HG03103 (cell line): ENCODE measurements around the gene RECK.
"Not testable (repeated sequence)": the region's sequence is repeated elsewhere in the genome, so short reads cannot be mapped to it uniquely, and the experiment has no call there.

Experiments
- ATAC-seq: cut with Tn5 transposase; IDR thresholded peaks from one replicate; pipeline ENCODE4 v1.9.1; 2021; ENCODE audit warnings: low read depth; ENCODE audit not compliant: unreplicated experiment

The RECK gene, protein sequence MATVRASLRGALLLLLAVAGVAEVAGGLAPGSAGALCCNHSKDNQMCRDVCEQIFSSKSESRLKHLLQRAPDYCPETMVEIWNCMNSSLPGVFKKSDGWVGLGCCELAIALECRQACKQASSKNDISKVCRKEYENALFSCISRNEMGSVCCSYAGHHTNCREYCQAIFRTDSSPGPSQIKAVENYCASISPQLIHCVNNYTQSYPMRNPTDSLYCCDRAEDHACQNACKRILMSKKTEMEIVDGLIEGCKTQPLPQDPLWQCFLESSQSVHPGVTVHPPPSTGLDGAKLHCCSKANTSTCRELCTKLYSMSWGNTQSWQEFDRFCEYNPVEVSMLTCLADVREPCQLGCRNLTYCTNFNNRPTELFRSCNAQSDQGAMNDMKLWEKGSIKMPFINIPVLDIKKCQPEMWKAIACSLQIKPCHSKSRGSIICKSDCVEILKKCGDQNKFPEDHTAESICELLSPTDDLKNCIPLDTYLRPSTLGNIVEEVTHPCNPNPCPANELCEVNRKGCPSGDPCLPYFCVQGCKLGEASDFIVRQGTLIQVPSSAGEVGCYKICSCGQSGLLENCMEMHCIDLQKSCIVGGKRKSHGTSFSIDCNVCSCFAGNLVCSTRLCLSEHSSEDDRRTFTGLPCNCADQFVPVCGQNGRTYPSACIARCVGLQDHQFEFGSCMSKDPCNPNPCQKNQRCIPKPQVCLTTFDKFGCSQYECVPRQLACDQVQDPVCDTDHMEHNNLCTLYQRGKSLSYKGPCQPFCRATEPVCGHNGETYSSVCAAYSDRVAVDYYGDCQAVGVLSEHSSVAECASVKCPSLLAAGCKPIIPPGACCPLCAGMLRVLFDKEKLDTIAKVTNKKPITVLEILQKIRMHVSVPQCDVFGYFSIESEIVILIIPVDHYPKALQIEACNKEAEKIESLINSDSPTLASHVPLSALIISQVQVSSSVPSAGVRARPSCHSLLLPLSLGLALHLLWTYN

DNA sequence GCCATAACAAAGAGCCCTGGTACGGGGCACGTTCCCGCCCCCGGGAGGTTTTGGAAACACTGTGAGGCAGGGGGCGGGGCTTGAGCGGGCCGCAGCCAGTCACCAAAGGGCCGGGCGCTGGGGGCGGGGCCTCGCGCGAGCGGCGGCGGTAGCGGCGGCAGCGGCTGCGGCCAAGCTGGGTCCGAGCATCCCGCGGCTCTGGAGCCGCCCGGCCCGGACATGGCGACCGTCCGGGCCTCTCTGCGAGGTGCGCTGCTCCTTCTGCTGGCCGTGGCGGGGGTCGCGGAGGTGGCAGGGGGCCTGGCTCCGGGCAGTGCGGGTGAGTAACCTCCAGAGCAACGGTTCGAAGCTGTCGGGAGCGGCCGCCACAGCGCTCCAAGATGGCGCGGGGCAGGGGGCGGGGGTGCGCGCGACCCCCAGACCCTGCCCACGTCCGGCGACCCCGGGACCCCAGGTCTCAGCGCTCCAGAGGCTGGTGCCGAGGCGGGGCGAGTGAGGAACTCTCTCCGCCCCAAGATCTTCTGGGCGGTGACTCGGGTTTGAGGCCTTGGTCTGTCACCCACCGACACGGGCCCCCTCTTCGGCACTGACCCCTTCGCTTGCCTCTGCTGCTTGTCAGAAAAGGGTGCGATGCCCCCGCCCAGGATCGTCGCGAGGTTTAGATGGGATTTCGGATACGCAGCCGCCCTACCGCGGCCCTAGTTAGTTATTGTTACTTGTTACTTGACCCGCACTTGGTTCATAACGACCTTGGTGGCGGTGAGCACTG lies at the start of gene RECK:
RECK (plus strand) TSS at position 134 of the 769 bp plus-strand sequence; CDS start at position 220, 86 bp downstream.
- ATAC-seq = peak; percentile 80

DNA sequence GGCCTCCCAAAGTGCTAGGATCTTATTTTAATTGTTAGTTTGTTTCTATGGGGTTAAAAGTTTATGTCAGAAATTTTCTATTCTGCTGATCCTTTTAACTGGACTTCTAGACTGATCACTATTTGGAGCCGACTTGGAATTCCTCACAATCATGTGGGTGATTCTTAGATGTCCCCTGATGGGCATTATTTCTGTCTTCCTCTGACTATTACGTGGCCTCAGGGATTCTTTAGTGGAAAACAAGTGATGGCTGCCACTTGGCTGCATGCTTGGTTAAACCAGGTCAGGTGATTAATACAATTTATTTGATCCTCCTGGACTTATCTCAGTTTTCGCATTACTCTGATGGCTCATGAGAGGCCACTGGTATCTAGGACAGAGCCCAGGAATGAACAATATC lies 46.6 kb upstream of the RECK start:
- ATAC-seq = no peak

DNA sequence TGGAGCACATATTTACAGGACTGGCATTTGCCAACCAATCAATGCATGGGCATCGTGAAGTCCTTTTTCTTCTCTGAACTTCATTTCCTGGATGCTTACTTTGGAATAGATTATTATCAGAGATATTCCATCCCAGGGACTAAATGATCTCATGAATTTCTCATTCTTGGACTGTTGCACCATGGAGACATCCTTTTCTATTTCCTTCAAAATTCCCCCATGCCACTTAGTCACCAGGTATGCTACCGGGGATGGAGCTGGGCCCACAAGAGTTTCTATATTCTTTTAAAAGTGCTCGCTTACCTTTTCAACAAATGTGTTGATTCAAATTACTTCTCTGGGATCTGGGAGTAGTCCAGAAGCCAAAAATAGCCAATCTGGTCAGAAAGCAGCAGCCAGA lies 43.6 kb upstream of the RECK start:
- ATAC-seq = not testable (repeated sequence)

DNA sequence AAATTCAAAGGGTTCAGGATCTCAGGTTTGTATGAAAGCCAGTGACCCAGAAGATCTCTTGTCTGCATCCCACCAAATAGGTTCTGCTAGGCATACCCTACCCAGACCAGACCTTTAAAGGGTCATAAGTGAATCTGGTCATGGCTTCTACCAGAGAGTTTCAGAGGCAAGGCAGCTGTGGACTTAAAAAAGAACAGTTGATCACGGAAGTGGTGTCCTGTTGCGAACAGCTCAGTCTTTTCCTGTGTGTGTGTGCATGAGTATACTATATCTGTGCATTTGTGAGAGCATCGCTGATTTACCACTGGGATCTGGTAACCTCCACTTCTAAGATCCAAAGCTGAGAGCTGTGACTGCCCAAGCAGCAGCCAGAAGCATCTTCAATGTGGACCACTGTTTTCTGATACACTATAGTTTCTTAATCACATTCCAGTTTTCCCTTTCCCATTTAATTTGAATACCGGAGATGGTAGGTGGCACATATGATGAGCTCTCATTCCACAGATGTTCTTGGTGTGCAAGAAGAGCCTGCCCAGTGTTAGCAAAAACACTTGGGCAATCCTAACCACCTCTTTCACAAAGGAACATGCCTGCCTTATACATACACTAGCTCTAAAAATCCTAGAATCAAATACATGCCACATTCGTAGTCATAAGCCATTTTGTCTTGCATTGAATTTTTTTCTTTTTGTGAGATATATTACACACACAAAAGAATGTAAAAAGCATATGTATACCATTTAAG lies 42.6 kb upstream of the RECK start:
- ATAC-seq = no peak

DNA sequence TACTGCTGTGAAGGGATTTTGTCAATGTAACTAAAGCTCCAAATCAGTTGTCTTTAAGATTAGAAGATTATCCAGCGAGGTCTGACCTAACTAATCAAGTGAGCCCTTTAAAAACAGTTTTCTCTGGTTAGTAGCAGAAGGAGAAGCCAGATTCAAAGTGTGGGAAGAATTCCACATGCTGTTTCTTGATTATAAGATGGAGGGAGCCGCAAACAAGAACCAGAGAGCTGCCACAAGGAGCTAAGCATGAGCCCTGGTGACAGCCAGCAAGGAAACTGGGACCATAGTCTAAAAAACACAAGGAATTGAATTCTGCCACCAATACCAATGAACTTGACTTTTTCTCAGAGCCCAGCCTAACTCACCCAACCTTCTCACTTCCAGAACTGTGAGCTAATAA lies 41.8 kb upstream of the RECK start:
- no peak for ATAC-seq

DNA sequence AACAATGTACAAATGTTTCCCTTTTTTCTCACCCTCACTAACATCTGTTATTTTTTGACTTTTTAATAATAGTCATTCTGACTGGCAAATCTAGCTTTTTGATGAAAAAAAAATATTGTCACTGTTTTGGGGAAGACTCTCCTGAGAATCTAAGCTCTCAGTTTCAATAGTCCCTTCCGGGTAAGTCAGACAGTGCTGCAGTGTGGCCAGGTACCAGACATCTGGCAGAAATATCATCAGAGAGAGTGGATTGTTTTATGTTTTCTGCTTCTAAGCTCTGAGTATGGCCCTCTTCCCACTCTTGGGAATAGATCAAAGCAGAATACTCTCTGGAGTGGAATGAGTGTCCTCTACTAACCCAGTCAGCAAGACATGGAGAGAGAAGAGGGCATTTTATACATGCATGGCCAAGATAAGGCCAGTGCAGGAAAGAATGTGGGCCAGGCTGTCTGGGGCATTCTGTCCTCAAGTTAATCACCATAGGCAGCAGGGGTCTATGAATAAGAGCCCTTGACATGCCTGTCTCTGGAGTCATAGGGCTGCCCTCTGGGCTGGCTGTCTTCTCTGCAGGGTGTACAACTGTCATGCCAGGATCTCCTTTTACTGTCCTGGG lies 40.2 kb upstream of the RECK start:
- ATAC-seq = no peak

DNA sequence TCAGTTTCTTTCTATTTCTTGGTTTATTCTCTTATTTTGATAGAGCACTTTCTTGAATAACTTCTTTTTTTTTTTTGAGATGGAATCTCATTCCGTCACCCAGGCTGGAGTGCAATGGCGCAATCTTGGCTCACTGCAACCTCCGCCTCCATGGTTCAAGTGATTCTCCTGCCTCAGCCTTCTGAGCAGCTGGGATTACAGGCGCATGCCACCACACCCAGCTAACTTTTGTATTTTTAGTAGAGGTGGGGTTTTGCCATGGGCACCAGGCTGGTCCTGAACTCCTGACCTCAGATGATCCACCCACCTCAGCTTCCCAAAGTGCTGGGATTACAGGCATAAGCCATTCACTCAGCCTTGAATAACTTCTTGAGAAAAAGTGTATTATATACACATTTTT lies 39.7 kb upstream of the RECK start:
- ATAC-seq = not testable (repeated sequence)

DNA sequence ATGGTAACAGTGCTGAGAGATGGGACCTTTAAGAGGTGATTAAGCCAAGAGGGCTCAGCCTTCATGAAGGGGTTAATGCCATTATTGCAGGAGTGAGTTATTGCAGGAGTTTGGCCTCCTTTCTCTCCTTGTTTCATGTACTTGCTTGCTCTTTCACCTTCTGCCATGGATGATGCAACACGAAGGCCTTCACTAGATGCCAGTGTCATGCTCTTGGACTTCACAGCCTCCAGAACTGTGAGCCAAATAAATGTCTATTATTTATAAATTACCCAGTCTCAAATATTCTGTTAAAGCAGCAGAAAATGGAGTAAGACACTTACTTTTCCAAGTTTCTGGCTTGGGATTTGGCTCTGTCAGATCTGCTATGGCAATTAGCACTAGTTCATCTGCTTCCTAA lies 38.4 kb upstream of the RECK start:
- no peak for ATAC-seq

DNA sequence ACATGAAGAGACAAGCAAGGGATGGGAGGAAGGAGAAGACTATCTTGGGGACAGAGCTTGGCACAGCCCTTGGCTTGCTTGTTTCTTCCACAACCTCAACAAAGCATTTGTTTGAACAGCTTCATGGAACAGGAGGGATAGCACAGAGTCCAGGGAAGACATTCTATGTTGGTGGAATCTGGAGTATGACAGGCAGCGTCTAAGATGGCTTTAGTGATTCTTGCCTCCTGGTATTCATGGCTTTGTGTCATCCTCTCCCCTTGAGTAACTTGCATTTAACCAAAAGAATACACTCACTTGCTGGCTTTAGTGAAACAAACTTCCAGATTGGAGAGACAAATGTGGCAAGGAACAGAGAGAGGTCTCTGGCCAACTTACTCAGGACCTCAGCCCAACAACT lies 30.8 kb upstream of the RECK start:
- ATAC-seq = no peak

DNA sequence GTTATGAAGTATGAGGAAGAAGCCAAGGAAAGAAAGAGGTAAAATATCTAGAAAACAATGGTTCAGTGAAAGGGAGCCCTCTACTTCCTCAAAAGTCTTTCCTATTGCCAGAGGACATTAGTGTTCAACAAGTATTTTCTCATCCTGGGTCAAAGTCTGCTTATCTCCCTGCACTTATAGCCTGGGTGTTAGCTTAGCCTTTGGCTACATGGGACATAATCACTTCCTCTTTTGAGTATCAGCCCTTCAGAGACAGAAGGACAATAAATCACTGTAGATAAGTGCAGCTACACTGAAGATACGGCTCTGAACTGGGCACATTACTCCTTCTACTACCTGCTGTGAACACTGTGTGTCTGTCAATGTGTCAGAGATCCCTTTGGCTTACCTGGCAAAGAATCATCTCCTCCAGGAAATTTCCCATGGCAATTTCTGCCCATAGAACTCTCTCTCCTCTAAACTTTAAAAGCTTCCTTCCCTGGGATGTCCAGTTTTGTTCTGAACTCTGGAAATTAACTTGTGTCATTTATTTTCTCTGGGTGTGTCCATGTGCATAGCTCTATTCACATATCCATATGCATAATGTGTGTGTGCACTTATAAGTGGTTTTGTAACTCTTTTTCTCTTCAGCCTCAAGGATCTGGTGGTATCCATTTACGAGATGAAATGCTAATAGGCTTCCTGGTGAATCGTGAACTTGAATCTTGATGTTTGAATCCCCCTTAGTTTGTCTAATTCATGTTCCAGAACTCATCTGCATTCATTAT lies 30.0 kb upstream of the RECK start:
- no peak for ATAC-seq

DNA sequence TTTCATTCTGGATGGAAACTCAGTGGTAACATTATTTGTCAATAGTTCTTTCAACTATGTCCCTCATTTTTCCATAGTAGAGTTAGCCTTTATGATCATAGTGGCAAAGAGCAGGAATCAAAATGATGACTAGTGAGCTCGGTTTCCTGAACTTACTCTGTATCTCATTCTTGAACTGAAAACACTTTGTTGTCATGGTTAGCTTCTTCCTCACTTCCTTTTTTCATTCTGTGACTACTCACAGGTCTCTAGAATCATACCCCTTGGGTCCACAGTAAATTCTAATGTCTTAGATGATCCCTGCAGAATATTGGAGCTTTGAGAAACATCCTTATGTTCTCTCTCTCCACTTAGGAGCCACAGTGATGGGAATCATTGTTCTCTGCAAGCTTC lies 29.4 kb upstream of the RECK start:
- ATAC-seq = no peak

DNA sequence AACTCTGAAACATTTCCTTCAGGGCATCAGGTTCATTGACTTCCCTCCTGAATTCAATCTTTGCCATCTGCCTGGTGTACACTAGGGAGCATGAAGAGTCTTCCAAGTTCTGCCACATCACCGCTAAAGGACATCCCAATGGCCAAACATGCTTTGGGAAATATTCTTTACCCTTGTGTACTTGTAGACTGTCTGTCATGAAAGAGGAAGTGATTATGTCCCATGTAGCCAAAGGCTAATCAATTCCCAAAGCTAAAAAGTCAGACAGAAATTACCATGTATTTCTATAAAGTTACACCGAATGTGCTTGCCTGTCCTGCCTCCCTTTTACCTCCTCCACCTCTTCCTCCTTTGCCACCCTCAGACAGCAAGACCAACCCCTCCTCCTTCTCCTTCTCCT lies 28.9 kb upstream of the RECK start:
- ATAC-seq = no peak

DNA sequence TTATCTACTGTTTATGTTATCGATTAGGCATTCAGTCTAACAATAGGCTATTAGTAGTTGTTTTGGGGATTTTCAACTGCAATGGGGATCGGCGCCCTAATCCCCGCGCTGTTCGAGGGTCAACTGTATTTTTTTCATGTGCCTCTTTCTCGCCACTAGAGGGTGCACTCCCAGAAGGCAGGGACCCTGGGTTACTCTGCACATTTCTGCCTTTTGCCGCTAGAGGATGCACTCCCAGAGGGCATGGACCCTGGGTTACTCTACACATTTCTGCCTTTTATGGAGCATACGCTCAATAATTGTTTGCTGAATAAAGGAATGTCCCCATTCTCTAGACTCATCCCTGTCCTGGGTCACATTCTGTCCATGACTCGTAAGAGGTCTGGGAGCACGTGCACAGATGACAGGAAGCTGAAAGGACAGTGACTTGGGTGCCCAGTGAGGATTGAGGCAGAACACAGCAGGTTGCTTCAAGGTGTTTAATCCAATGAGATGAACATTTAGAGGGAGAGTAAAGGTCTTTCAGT lies 27.9 kb upstream of the RECK start:
- no peak for ATAC-seq

DNA sequence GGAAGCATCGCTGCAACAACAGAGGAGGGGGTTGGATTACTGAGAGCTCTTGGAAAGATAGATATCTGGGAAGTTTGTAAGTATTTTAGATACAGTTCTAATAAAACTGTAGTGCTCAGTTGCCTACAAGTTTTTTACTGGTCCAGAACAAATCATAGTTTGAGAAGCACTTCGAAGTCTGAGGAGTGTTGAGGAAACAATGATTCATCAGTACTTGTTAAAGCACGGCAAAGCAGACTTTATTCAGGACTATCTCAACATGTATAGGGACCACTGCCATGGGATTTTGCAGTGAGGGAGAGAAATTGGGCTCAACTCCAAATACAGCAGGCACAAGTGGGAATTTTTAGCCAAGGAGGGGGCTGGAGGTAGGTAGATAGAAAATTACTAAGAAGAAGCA lies 25.3 kb upstream of the RECK start:
- ATAC-seq = no peak

DNA sequence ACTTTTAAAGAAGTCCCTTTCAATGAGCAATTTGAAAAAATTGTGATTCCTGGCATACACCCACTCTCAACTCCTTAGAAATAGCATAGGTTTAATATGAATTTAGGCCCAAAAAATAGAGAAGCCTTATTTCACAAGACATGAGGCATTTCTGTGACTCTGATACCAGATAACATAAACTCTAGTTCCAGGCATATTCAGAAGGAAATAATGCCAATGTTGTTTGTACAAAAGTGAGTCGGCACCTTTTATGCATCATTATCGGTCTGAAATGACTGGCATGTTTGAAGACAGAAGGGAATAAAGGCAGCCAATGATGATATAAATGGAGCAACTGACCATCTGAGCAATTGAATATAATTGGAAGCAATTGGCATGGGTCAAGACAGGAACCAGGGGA lies 19.4 kb upstream of the RECK start:
- no peak for ATAC-seq

DNA sequence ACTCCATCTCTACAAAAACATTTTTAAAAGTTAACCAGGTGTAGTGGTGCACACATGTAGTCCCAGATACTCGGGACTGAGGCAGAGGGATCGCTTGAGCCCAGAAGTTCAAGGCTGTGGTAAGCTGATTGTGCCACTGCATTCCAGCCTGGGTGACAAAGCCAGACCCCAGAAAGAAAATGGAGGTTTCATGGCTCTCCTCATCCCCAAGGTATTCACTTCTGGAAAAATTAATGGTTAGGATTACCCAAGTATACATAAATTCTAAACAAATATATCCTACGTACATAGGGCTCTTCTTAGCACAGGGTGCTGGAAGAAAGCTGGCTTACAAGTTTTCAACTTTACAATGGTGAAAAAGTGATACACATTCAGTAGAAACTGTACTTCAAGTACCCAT lies 18.6 kb upstream of the RECK start:
- ATAC-seq = no peak

DNA sequence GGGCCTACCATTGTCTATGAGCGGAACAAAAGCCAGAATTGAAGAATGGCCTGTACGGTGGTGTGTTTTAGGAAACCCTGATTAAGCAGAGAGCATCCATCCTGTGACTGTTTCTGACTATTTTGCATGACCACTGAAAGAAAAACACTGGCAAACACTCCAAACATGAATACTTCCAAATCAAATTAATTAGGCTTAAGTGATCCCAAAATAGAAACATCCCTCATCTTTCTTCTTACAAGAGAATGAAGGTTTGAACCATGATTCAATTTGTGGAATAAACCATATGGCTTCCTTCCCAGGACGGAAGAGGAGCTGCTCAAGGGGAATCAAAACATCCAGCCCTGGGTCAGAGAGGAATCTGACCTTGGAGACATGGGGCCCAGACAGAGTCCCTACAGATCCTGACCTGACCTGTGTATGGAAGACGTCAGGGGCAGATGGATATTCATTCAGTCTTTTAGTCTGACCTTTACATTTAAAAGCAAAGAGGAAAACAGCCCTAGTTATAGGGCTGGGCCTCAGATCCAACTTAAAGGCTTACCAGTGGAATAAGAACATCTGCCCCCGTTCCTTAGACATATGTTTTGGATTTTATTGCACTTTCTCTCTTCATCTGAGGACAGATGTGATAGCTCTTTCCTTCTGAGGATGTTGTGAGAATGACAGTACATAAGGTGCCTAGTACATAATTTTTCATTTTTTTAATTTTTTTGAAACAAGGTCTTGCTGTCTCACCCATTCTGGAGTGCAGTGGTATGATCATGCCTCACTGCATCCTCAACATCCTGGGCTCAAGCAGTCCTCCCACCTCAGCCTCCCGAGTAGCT lies 17.6 kb upstream of the RECK start:
- ATAC-seq = no peak

DNA sequence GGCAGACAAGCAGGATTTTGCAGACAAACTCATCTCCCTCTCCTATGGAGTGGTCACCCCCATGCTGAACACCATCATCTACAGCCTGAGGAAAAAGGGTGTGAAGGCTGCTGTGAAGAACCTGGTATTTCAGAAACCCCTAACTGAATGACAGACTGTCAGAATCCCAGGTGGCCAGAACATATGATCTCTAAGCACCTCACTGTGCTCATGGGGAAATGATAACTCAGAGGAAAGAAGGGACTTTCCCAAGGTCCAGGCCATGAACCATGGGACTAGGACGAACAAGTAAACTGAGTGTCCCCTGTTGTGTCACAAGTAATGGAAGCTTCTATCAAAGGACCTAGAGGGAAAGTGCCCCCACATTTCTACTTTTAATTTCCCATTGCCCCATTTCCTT lies 14.7 kb upstream of the RECK start:
- ATAC-seq = no peak
